ENCODE measurements around the gene WDR18. TPM values are rescaled to one million over a fixed set of nuclear protein-coding genes. Genes with fewer than 3 reads are reported as not detected.

Gene WDR18, protein sequence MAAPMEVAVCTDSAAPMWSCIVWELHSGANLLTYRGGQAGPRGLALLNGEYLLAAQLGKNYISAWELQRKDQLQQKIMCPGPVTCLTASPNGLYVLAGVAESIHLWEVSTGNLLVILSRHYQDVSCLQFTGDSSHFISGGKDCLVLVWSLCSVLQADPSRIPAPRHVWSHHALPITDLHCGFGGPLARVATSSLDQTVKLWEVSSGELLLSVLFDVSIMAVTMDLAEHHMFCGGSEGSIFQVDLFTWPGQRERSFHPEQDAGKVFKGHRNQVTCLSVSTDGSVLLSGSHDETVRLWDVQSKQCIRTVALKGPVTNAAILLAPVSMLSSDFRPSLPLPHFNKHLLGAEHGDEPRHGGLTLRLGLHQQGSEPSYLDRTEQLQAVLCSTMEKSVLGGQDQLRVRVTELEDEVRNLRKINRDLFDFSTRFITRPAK
- polyA plus RNA-seq (ENCODE audit: insufficient read length in 3 of 3) = 10 to 100 TPM; 48.4 to 63.9 (median 61.6) TPM
- long read RNA-seq, donor 1, transcript WDR18-202 (10 exons, 1,608 nt) = major isoform, 31 of 38 reads
- long read RNA-seq, donor 1, partial matches to known transcripts = 5 of 38 reads
- long read RNA-seq, donor 1, other reads (novel, unspliced or antisense) = 0 of 38 reads
- long read RNA-seq, donor 2, transcript WDR18-202 (10 exons, 1,608 nt) = major isoform, 37 of 45 reads
- long read RNA-seq, donor 2, partial matches to known transcripts = 6 of 45 reads
- long read RNA-seq, donor 2, other reads (novel, unspliced or antisense) = 0 of 45 reads
- long read RNA-seq, donor 3, transcript WDR18-202 (10 exons, 1,608 nt) = major isoform, 26 of 27 reads
- long read RNA-seq, donor 3, partial matches to known transcripts = 0 of 27 reads
- long read RNA-seq, donor 3, other reads (novel, unspliced or antisense) = 0 of 27 reads
- long read RNA-seq, donor 4, transcript WDR18-202 (10 exons, 1,608 nt) = major isoform, 26 of 38 reads
- long read RNA-seq, donor 4, partial matches to known transcripts = 12 of 38 reads
- long read RNA-seq, donor 4, other reads (novel, unspliced or antisense) = 0 of 38 reads
- long read RNA-seq, donor 5, transcript WDR18-202 (10 exons, 1,608 nt) = major isoform, 15 of 21 reads
- long read RNA-seq, donor 5, partial matches to known transcripts = 5 of 21 reads
- long read RNA-seq, donor 5, other reads (novel, unspliced or antisense) = 0 of 21 reads
- long read RNA-seq, donor 6, transcript WDR18-202 (10 exons, 1,608 nt) = major isoform, 30 of 39 reads
- long read RNA-seq, donor 6, partial matches to known transcripts = 9 of 39 reads
- long read RNA-seq, donor 6, other reads (novel, unspliced or antisense) = 0 of 39 reads
- long read RNA-seq, donor 7, transcript WDR18-202 (10 exons, 1,608 nt) = major isoform, 24 of 65 reads
- long read RNA-seq, donor 7, transcript WDR18-207 (2 exons, 417 nt) = minor isoform, 7 of 65 reads
- long read RNA-seq, donor 7, partial matches to known transcripts = 33 of 65 reads
- long read RNA-seq, donor 7, other reads (novel, unspliced or antisense) = 0 of 65 reads
- long read RNA-seq, donor 8, transcript WDR18-202 (10 exons, 1,608 nt) = major isoform, 11 of 12 reads
- long read RNA-seq, donor 8, partial matches to known transcripts = 0 of 12 reads
- long read RNA-seq, donor 8, other reads (novel, unspliced or antisense) = 0 of 12 reads
- long read RNA-seq, donor 9, transcript WDR18-202 (10 exons, 1,608 nt) = major isoform, 26 of 33 reads
- long read RNA-seq, donor 9, partial matches to known transcripts = 6 of 33 reads
- long read RNA-seq, donor 9, other reads (novel, unspliced or antisense) = 0 of 33 reads
- long read RNA-seq, donor 10, transcript WDR18-202 (10 exons, 1,608 nt) = major isoform, 21 of 32 reads
- long read RNA-seq, donor 10, partial matches to known transcripts = 9 of 32 reads
- long read RNA-seq, donor 10, other reads (novel, unspliced or antisense) = 0 of 32 reads
- long read RNA-seq, donor 11, transcript WDR18-202 (10 exons, 1,608 nt) = major isoform, 12 of 21 reads
- long read RNA-seq, donor 11, partial matches to known transcripts = 6 of 21 reads
- long read RNA-seq, donor 11, other reads (novel, unspliced or antisense) = 0 of 21 reads
- long read RNA-seq, donor 12, transcript WDR18-202 (10 exons, 1,608 nt) = major isoform, 48 of 50 reads
- long read RNA-seq, donor 12, partial matches to known transcripts = 0 of 50 reads
- long read RNA-seq, donor 12, other reads (novel, unspliced or antisense) = 0 of 50 reads
- long read RNA-seq, donor 13, transcript WDR18-202 (10 exons, 1,608 nt) = major isoform, 12 of 13 reads
- long read RNA-seq, donor 13, partial matches to known transcripts = 0 of 13 reads
- long read RNA-seq, donor 13, other reads (novel, unspliced or antisense) = 0 of 13 reads
- long read RNA-seq, donor 14 = 0 reads
- long read RNA-seq, donor 15 = 0 reads
- long read RNA-seq, donor 16, transcript WDR18-202 (10 exons, 1,608 nt) = major isoform, 37 of 40 reads
- long read RNA-seq, donor 16, partial matches to known transcripts = 0 of 40 reads
- long read RNA-seq, donor 16, other reads (novel, unspliced or antisense) = 0 of 40 reads

DNA sequence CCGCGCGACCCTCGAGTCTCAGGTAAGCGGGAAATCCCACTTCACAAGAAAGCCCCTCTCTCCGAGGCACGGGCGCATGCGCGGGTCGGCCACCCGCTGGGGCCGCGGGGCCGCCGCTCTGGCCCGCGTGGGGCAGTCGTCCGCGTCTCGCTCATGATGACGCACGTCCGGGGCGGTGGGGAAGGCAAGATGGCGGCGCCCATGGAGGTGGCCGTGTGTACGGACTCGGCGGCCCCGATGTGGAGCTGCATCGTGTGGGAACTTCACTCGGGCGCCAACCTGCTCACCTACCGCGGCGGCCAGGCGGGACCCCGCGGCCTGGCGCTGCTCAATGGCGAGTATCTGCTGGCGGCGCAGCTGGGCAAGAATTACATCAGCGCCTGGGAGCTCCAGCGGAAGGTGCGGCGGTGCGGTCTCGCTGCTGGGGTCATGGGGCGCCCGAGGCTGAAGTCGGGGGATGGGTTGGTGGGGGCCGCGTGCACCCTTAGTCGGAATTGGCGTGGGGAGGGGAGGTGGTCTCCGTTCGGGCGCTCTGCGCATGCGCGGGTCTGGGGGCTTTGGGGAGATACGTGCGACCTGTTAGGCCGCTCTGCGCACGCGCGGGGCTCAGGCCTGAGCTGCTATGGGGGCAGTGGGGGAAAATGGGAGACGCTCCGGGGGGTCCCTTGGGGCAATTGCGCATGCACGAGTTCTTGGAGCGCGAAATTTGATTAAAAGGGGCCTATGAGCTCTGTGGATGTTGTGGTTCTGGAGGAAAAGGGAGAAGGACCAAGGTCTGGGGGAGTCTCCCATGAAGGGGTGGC lies at the start of gene WDR18:
WDR18 (plus strand) TSS at position 181 of the 803 bp plus-strand sequence; CDS start at position 190, 9 bp downstream.
- DNase-seq = peak; percentile 91

- DNase-seq = no peak
Measured at GRCh38 chr19:934865-935479, 49.2 kb upstream of the WDR18 start.

DNA sequence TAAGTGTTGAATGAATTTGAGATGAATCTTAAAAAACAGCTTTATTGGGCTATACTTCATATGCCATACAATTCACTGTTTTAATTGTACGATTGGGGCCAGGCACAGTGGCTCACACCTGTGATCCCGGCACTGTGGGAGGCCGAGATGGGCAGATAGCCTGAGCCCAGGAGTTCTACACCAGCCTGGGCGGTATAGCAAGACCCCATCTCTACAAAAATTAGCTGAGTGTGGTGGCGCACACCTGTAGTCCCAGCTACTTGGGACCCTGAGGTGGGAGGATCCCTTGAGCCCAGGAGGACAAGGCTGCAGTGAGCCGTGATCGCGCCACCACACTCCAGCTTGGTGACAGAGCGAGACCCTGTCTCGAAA lies 48.0 kb upstream of the WDR18 start:
- no peak for DNase-seq

GRCh38 chr19:937259-937694 lies 46.9 kb upstream of the WDR18 start:
- no peak for DNase-seq

- no peak for DNase-seq
Measured at GRCh38 chr19:938233-938923, 45.8 kb upstream of the WDR18 start.

DNA sequence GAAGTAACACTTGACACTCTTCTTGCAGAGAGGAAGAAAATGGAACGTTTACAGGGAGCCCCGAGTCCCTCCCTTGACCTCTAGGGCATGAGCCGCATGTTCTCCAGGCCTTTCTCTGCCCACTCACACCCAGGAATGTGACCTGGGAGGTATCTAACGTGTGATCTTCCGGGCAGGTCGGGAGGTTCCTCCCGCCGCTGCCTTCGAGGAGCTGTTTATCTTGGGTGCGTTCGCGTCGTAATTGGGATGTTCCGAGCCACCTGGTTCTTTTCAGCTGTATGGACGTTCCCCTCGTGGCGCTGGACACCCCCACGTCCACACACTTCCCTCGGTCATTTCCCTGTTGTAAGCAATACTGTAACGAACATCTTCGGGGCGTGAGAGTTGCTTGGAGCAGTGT lies 44.7 kb upstream of the WDR18 start:
- no peak for DNase-seq

GRCh38 chr19:939922-940321 lies 44.2 kb upstream of the WDR18 start:
- DNase-seq = no peak

DNA sequence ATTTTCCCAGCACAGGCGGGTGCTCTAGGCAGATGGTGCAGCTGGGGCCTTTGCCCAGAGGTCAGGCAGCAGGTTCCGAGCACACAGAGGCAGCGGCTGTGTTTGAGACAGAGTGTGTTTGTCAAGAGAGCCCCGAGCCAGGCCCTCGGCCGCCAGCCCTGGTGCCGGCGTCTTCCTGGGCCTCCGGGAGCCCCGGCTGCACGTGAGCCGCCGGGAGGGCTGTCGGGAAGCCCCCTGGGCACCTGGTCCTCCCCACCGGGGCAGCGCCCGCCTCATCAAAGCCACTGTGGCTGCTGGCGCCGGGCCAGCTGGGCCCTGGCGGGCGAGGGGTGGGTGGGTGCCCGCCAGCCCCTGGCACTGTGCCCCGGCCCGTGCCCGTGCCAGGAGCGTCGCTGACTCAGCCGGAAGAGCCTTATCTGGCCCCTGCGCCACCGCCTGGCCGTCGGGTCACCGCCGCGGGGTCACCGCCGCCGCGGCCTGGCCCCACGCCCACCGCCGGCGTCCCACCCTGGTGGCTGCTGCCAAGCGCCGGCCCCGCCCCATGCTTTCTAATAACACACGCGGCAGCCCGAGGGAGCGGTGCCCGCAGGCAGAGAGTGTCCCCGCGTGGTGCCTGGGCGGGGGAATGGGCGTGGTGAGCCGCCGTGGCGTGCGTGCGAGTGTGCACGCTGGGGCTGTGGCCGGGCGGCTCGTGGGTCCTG lies 43.4 kb upstream of the WDR18 start:
- DNase-seq = no peak

DNA sequence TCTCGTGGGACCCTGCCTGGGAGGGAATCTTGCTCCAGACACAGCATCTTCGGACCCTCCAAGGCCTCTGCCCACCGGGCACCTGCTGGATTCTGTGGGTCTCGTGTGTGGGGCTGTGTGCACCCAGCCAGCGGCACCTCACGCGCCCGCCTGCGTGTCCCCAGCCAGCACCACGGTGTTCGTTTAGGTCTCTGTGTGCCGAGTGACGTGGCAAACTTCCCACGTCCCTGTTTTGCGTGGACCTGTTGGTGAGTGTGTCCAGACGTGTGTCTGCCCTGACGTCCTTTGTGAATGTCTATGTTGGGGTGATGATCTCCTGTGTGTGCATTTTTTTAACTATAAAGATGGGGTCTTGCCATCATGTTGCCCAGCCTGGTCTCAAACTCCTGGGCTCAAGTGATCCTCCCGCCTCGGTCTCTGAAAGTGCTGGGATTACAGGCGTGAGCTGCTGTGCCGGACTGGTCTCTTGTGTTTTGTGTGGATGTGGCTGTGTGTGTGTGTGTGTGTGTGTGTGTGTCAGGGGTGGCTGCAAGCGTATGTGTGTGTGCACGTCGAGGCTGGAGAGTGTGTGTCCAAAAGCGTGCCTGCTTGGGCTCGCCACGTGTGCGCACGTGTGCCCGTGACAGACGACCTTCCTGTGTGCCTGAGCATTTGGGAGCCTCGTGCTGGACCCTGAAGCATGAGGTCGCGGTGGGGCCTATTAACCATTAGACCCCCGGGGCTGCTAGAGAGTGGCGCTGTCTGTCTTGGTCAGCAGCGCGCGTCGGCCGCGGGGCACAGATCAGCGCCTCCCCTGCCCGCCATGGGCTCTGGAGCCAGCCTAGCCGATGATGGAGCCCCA lies 42.6 kb upstream of the WDR18 start:
- no peak for DNase-seq

DNA sequence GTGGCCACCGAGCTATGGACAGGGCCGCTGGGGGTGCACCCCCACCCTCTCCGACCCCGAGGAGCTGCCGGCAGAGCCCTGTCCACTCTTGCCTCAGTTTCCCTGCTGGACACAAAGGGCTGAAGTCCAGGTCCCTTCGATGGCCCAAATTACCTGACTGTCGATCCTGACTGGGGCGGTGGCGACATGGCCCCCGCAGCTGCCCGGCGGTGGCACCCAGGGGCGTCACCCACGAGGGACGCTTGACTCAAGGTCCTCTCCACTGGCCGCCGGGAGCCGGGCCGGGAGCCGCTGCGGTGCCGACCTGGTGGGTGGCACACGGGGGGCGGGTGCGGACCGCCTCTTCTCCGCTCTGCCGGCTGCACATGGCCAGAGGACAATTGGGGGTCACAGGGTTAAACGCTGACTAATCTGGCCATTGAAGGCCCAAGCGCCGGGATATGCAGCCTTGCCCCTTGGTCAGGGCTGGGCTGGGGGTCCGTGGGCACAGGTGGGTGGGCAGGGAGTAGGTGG lies 42.0 kb upstream of the WDR18 start:
- DNase-seq = no peak

DNA sequence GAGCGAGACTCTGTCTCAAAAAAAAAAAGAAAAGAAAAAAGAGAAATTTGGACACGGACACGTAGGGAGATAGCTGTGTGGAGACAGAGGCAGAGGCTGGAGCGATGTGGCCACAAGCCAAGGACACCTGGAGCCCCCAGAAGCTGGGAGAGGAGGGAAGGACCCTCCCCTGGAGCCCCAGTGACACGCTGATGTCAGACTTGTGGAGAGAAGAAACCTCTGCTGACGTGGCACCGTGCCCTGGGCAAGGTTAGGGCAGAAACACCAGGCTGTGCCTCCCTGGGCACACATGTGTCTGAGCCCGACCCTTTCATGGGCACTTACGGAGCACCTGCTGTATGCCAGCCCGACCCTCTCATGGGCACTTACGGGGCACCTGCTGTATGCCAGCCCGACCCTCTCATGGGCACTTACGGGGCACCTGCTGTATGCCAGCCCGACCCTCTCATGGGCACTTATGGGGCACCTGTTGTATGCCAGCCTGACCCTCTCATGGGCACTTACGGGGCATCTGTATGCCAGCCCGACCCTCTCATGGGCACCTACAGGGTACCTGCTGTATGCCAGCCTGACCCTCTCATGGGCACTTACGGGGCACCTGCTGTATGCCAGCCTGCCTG lies 40.5 kb upstream of the WDR18 start:
- no peak for DNase-seq

DNA sequence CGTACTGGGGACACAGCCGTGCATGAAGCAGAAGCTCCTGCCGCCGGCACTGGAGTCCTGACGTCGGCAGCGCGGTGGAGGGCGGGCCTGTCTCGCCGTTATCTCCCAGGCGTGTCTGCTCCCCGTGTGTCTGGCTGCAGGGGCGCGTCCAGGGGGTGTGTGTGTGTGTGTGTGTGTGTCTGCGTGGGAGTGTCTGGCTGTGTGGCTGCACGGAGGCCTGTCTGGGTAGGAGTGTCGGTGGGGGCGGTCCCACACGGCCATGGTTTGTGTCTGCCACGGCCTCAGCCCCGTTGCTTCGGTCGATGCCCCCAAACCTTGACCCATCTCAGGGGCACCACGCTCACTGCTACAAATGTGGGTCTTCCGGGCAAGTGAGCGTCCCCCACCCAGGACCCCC lies 40.0 kb upstream of the WDR18 start:
- no peak for DNase-seq

GRCh38 chr19:944663-945241 lies 39.4 kb upstream of the WDR18 start:
- DNase-seq = no peak
